IMR-90 (cell line): ENCODE measurements around the gene MBOAT1. TPM values are rescaled to one million over a fixed set of nuclear protein-coding genes. Genes with fewer than 3 reads are reported as not detected.

Source experiments
- ATAC-seq: fragments of 200-7000 bp; cut with Tn5 transposase; 2 replicates; pipeline ENCODE4 v1.9.1; 2020; ENCODE audit warnings: low read depth, mild to moderate bottlenecking, moderate library complexity
- BruUV-seq: library from RNA; stranded (reverse); fragments of 400-500 nt; replicated peaks from 2 replicates; lab custom pipeline; 2021; lab: Mats Ljungman, UMichigan
- CTCF ChIA-PET: fragments of 300-600 bp; formaldehyde crosslinking; extraction: SDS; loops from one replicate; lab custom pipeline; 2021; ENCODE audit warnings: antibody characterized with exemption; lab: Yijun Ruan, JAX
- POLR2A ChIA-PET: fragments of 300-600 bp; sonication (Branson Sonifier 250); formaldehyde crosslinking; loops from one replicate; lab custom pipeline; 2022; ENCODE audit warnings: antibody characterized with exemption; ENCODE audit not compliant: unreplicated experiment; lab: Charles Lee
- DNase-seq: peaks from one replicate; pipeline ENCODE4 v3.0.0; 2013
- H2AFZ ChIP-seq: replicated peaks from 2 replicates; pipeline ENCODE3; 2013; ENCODE audit warnings: low read length, mild to moderate bottlenecking; ENCODE audit not compliant: poor library complexity
- H2AK5ac ChIP-seq: 2 replicates; pipeline ENCODE4 v1.6.1; 2013; ENCODE audit warnings: low read depth, low read length, inconsistent platforms
- H2AK9ac ChIP-seq: replicated peaks from 2 replicates; pipeline ENCODE3; 2013; ENCODE audit warnings: mild to moderate bottlenecking, low read depth, low read length, moderate library complexity; ENCODE audit not compliant: poor library complexity
- H2BK120ac ChIP-seq: 2 replicates; pipeline ENCODE4 v1.6.1; 2013; ENCODE audit warnings: low read depth, low read length, inconsistent platforms
- H2BK15ac ChIP-seq: 3 replicates; pipeline ENCODE4 v1.6.1; 2013; ENCODE audit warnings: low read depth, low read length, inconsistent platforms
- H2BK20ac ChIP-seq: 2 replicates; pipeline ENCODE4 v1.6.1; 2013; ENCODE audit warnings: low read depth, mild to moderate bottlenecking, inconsistent platforms, low read length, moderate library complexity
- H2BK5ac ChIP-seq: 2 replicates; pipeline ENCODE4 v1.6.1; 2013; ENCODE audit warnings: mild to moderate bottlenecking, low read depth, low read length, inconsistent platforms; ENCODE audit not compliant: poor library complexity, severe bottlenecking
- H3K14ac ChIP-seq: replicated peaks from 2 replicates; pipeline ENCODE4 v1.6.1; 2013; ENCODE audit warnings: low read depth, low read length, inconsistent platforms
- H3K18ac ChIP-seq: 2 replicates; pipeline ENCODE4 v1.6.1; 2013; ENCODE audit warnings: low read depth, low read length, control low read depth
- H3K23ac ChIP-seq: 2 replicates; pipeline ENCODE4 v1.6.1; 2013; ENCODE audit warnings: low read depth, low read length, inconsistent platforms
- H3K27ac ChIP-seq: 2 replicates; pipeline ENCODE4 v1.5.1; 2013; ENCODE audit warnings: mild to moderate bottlenecking, control low read depth, low read length; ENCODE audit not compliant: insufficient read depth
- H3K27me3 ChIP-seq: 2 replicates; pipeline ENCODE4 v1.6.1; 2013; ENCODE audit warnings: low read length; ENCODE audit not compliant: control insufficient read depth, insufficient read depth
- H3K36me3 ChIP-seq: 2 replicates; pipeline ENCODE4 v1.6.1; 2013; ENCODE audit warnings: low read length, mixed read lengths; ENCODE audit not compliant: control insufficient read depth, insufficient read depth
- H3K4ac ChIP-seq: 2 replicates; pipeline ENCODE4 v1.6.1; 2013; ENCODE audit warnings: low read depth, low read length, inconsistent platforms
- H3K4me1 ChIP-seq: 2 replicates; pipeline ENCODE4 v1.6.1; 2013; ENCODE audit warnings: low read length, mixed read lengths; ENCODE audit not compliant: control insufficient read depth, insufficient read depth
- H3K4me2 ChIP-seq: 2 replicates; pipeline ENCODE4 v1.6.1; 2013; ENCODE audit warnings: low read depth, mild to moderate bottlenecking, control low read depth, low read length, moderate library complexity
- H3K4me3 ChIP-seq: 2 replicates; pipeline ENCODE4 v1.5.1; 2013; ENCODE audit warnings: low read depth, mild to moderate bottlenecking, control low read depth, low read length, moderate library complexity; ENCODE audit not compliant: insufficient read depth
- H3K56ac ChIP-seq: 2 replicates; pipeline ENCODE4 v1.6.1; 2013; ENCODE audit warnings: low read length, inconsistent platforms; ENCODE audit not compliant: insufficient read depth; ENCODE audit errors: extremely low read depth
- H3K79me1 ChIP-seq, 2 experiments: 2 replicates each; pipeline ENCODE4 v1.6.1; 2013; ENCODE audit warnings: low read length in 2 of 2, inconsistent platforms in 1 of 2, low read depth in 1 of 2
- H3K9ac ChIP-seq: 2 replicates; pipeline ENCODE4 v1.6.1; 2013; ENCODE audit warnings: low read depth, low read length, control low read depth
- H3K9me1 ChIP-seq: 2 replicates; pipeline ENCODE4 v1.6.1; 2013; ENCODE audit warnings: low read length, inconsistent platforms; ENCODE audit not compliant: insufficient read depth
- H3K9me3 ChIP-seq: 2 replicates; pipeline ENCODE4 v1.6.1; 2013; ENCODE audit warnings: low read length; ENCODE audit not compliant: control insufficient read depth, insufficient read depth
- H4K20me1 ChIP-seq: 2 replicates; pipeline ENCODE4 v1.6.1; 2013; ENCODE audit warnings: low read length, inconsistent platforms; ENCODE audit not compliant: insufficient read depth
- H4K5ac ChIP-seq: 2 replicates; pipeline ENCODE4 v1.6.1; 2013; ENCODE audit warnings: mild to moderate bottlenecking, low read depth, low read length, control low read depth
- H4K8ac ChIP-seq, 2 experiments: 2 replicates each; pipeline ENCODE4 v1.6.1; 2013; ENCODE audit warnings: low read depth in 2 of 2, low read length in 2 of 2, control low read depth in 1 of 2, inconsistent platforms in 1 of 2
- H4K91ac ChIP-seq: 2 replicates; pipeline ENCODE4 v1.6.1; 2013; ENCODE audit warnings: low read depth, low read length, inconsistent platforms; ENCODE audit not compliant: insufficient read depth
- BHLHE40 ChIP-seq: fragments of 150-350 bp; IDR thresholded peaks from 2 replicates; pipeline ENCODE4 v1.6.1; 2016; ENCODE audit warnings: mild to moderate bottlenecking, low read depth, low read length
- CEBPB ChIP-seq: IDR thresholded peaks from 2 replicates; pipeline ENCODE4 v1.6.1; 2012; ENCODE audit warnings: low read depth, low read length, improper control_type of control experiment
- MAFK ChIP-seq: IDR thresholded peaks from 2 replicates; pipeline ENCODE4 v1.6.1; 2012; ENCODE audit warnings: low read depth, low read length, improper control_type of control experiment
- MXI1 ChIP-seq: IDR thresholded peaks from 2 replicates; pipeline ENCODE4 v1.6.1; 2012; ENCODE audit warnings: low read depth, mild to moderate bottlenecking, low read length, moderate library complexity, borderline replicate concordance
- NFE2L2 ChIP-seq: fragments of 150-350 bp; IDR thresholded peaks from 2 replicates; pipeline ENCODE4 v1.6.1; 2016; ENCODE audit warnings: low read depth, mild to moderate bottlenecking, low read length
- POLR2A ChIP-seq: IDR thresholded peaks from 2 replicates; pipeline ENCODE4 v1.6.1; 2012; ENCODE audit warnings: mild to moderate bottlenecking, low read depth, low read length
- RAD21 ChIP-seq: IDR thresholded peaks from 2 replicates; pipeline ENCODE4 v1.6.1; 2012; ENCODE audit warnings: low read length, improper control_type of control experiment
- RCOR1 ChIP-seq: IDR thresholded peaks from 2 replicates; pipeline ENCODE4 v1.6.1; 2012; ENCODE audit warnings: mild to moderate bottlenecking, low read length, improper control_type of control experiment; ENCODE audit not compliant: insufficient replicate concordance
- WGBS, 2 experiments: methylation state at CpG; one replicate each; pipeline versions ENCODE4 v1.1.5 to v1.1.7; 2013; ENCODE audit warnings: missing lambda C conversion rate in 2 of 2; ENCODE audit not compliant: insufficient read length in 1 of 2; ENCODE audit errors: extremely low coverage in 2 of 2; 5-methylcytosine and 5-hydroxymethylcytosine counted together
- dilution Hi-C: fragments of 300-500 bp; cut with HindIII; formaldehyde crosslinking; loops from one replicate; pipeline ENCODE4 v1.14.3; 2018; ENCODE audit warnings: low sequenced_read_pairs; ENCODE audit not compliant: unreplicated experiment
- in situ Hi-C: fragments of 300-500 bp; cut with MboI; formaldehyde crosslinking; loops from 3 replicates; pipeline ENCODE4 v1.14.3; 2019; ENCODE audit warnings: low sequenced_read_pairs, inconsistent platforms, mixed read lengths
- intact Hi-C: fragments of 100-400 bp; cut with micrococcal nuclease; formaldehyde crosslinking; loops from 2 replicates; pipeline ENCODE4 v1.10.0; 2022
- polyA plus RNA-seq, 3 experiments: library from polyadenylated mRNA; depleted of rRNA; stranded (reverse); fragments of >200 nt; gene quantifications; 2 replicates each; pipeline ENCODE4 v1.2.3, GENCODE V29; 2012; ENCODE audit warnings: low replicate concordance in 1 of 3
- total RNA-seq: library from RNA; depleted of rRNA; stranded (reverse); fragments of >200 nt; gene quantifications from 2 replicates; pipeline ENCODE4 v1.2.3, GENCODE V29; 2012

The MBOAT1 gene
- total and polyA plus RNA-seq, 2 of the 4 experiments (the other 2 are of a cell fraction), result 1.6 to 4.7 TPM

DNA sequence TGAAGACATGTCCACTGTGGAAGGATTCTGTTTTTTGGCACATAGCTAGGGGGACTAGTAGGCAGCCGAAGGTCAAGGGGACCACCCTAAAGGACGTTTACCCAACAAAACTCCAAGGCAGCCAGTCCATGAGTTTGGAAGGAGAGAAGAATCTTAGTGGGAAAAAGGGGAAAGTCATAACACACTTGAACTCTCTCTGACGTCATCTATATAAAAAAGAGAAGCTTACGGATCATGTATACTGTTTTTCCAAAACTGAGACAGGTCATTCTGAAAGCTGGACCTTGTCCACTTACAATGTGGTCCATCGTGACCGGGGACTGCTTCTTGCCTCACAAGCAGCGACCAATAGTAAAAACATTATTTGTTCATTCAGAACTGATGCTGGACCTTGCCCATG is 95.5 kb downstream of the MBOAT1 start:
- 0 out of 2 replicates have a peak, but pooled peaks cover 2% of the 10 kb centered on the region for H3K4me1 ChIP-seq
- no peak overlapping the region for H3K27ac ChIP-seq
- in situ Hi-C loops, result no loop called here
- H4K5ac ChIP-seq, result no peak overlapping the region
- H3K9me3 ChIP-seq, result no peaks in the 10 kb centered on the region
- H3K4ac ChIP-seq, result no peak overlapping the region
- H2AK5ac ChIP-seq, result no peak overlapping the region
- no peak overlapping the region for H2BK120ac ChIP-seq
- TF ChIP-seq CEBPB, result no peak
- no peak for TF ChIP-seq NFE2L2
- no peak for TF ChIP-seq POLR2A
- no peak for TF ChIP-seq RCOR1
- TF ChIP-seq BHLHE40, result no peak
- TF ChIP-seq MXI1, result no peak
- no peak for TF ChIP-seq RAD21
- no peak for TF ChIP-seq MAFK
- ChIA-PET POLR2A (no interaction called here), CTCF (no interaction called here)
- H3K9me1 ChIP-seq, result no peaks in the 10 kb centered on the region
- no peaks in the 10 kb centered on the region for H4K20me1 ChIP-seq
- H4K8ac ChIP-seq, result no peak overlapping the region
- H3K36me3 ChIP-seq, result no peaks in the 10 kb centered on the region
- no peak overlapping the region for H3K4me3 ChIP-seq
- whole genome bisulfite sequencing, 2 experiments, result 100% methylated on average over 2 of the region's 7 CpGs; no CpG with 5 or more reads in 1 of the 2 experiments
- ATAC-seq (no peak), DNase-seq (no peak)
- dilution Hi-C loops, result no loop called here
- H3K56ac ChIP-seq, result no peak overlapping the region
- no peak overlapping the region for H4K91ac ChIP-seq
- no peak overlapping the region for H2AK9ac ChIP-seq
- intact Hi-C loops, result no loop called here
- H3K14ac ChIP-seq, result no peak overlapping the region
- no peak overlapping the region for H3K4me2 ChIP-seq
- no peak overlapping the region for H2BK20ac ChIP-seq
- H3K27me3 ChIP-seq, result no peaks in the 10 kb centered on the region
- H2AFZ ChIP-seq, result no peak overlapping the region
- H2BK15ac ChIP-seq, result no peak overlapping the region
- H3K79me1 ChIP-seq, result no peaks in the 10 kb centered on the region
- H2BK5ac ChIP-seq, result no peak overlapping the region
- H3K18ac ChIP-seq, result no peak overlapping the region
- no TSS peak for BruUV-seq
- H3K23ac ChIP-seq, result no peak overlapping the region
- H3K9ac ChIP-seq, result no peak overlapping the region
